HG02870 (cell line): Measurements from ENCODE around the gene TEFM.
"Not testable (repeated sequence)": the region's sequence is repeated elsewhere in the genome, so short reads cannot be mapped to it uniquely, and the experiment has no call there.

ENCODE experiments used
- ATAC-seq: cut with Tn5 transposase; IDR thresholded peaks from one replicate; pipeline ENCODE4 v1.9.1; 2021; ENCODE audit warnings: mild to moderate bottlenecking, moderate library complexity; ENCODE audit not compliant: unreplicated experiment

Gene TEFM

DNA sequence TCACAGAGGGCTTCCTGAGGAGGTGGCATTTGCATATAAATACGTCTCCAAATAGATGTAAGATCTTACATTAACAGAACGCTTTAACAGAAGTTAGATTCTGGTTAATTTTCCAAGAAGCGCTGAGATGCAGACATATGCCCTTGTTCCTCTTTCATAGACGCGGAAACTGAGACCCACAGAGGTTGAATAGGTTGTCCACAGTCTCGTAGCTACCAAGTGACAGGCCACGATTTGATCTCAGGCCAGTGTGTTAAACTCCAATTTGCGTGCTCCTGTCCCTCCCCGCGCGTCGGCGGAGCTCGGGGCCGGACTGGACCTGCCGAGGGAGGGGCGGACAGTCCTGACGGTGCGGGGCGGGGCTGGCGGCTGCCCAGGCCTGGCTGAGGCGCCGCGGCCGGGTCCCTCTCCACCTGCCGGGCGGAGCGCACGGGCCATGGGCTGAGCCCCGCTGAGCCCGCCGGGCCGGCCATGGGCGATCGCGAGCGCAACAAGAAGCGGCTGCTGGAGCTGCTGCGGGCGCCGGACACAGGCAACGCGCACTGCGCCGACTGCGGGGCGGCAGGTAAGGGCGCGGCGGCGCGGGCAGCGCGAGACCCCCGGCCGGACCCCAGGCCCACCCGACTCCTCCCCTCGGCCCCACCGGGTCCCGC, 15.6 kb upstream of the TEFM start, which contains the start of gene ADAP2:
TSS of gene ADAP2 (plus strand) at position 402 of the 653 bp plus-strand sequence. CDS start at position 472, 70 bp downstream.
- no peak for ATAC-seq

DNA sequence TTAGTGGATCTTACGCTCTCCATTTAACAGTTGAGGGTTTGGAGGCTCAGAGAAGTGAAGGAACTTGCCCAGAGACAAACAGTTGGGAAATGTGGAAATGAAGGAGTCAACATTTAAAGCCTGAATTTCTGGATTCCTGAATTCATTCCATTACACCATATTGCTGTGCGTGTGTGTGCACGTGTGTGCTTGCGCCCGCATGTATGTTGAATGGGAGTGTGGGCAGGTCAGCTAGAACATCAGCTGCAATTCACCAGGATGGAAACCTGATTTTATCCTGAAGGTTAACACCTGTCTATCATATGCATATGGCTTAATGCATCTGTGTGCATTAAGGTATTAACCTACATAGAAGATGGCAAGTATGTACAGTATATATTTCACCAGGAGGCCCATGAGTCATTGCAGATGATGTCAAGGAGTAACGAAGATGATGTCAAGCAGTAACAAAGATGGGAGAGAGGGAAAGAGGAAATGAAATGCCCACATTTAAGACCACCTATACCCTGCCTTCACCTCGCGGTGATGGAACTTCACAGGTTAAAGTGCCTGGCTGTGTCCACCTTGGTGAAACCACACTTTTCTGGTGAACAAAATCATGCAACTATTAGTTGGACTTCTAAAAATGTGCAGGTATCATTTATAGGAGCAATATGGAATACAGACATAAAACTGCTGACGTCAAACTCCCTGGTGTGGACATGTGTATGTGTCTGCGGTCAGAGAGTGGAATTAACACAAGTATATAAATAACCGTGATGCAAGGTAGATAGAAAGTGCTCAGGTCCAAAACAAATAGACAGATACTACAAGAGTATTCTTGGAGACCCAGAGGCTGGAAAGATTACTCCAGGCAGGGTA, 14.9 kb upstream of the TEFM start:
- ATAC-seq = no peak

DNA sequence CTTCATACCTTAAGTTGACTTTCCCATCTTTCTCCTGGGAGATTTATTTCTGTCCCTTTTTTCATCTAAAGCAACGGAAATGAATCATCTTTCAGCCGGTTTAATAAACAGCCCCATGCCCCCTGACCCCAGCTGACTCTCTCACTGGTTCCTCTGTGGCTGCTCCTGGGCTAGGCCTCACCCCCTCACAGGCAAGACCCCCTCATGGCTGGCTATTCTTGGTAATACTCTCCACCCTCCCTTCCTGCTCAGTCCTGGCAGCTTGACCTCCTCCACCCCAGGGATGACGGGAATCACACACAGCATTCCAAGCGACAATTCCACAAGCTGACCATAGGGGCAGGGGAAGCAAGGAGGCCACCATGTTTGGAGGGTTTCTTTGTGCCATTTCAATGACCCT, 14.2 kb upstream of the TEFM start:
- no peak for ATAC-seq

- ATAC-seq = no peak
Observed at GRCh38 chr17:30917050-30917449, 11.0 kb upstream of the TEFM start.

- ATAC-seq = no peak
Observed at GRCh38 chr17:30915833-30916611, 10.0 kb upstream of the TEFM start.

DNA sequence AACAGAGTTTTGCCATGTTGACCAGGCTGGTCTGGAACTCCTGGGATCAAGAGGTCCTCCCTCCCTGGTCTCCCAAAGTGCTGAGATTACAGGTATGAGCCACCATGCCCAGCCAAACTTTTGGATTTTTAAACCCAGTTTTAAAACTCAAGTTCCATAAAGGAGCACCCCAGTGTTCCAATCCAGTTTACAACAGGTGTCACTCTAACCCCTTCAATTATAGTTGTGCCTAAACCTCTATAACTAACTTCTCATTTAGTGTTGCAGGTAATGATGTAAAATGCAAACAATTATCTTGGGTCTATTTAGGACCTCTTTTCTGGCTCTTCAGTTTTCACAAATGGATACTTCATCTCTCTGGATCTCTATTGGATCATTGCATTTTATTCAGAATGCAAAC, 7.9 kb upstream of the TEFM start:
- ATAC-seq = no peak

DNA sequence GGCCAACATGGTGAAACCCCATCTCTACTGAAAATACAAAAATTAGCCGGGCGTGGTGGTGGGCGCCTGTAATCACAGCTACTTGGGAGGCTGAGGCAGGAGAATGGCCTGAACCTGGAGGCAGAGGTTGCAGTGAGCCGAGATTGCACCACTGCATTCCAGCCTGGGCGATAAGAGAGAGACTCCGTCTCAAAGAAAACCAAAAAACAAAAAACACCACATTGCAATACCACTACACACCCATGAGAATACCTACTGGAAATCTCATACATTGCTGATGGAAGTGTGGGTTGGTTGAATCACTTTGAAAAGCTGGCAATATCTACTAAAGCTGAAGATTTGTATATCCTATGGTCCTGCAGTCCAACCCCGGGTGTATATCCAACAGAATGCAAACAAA, 4.1 kb upstream of the TEFM start:
- ATAC-seq = not testable (repeated sequence)

DNA sequence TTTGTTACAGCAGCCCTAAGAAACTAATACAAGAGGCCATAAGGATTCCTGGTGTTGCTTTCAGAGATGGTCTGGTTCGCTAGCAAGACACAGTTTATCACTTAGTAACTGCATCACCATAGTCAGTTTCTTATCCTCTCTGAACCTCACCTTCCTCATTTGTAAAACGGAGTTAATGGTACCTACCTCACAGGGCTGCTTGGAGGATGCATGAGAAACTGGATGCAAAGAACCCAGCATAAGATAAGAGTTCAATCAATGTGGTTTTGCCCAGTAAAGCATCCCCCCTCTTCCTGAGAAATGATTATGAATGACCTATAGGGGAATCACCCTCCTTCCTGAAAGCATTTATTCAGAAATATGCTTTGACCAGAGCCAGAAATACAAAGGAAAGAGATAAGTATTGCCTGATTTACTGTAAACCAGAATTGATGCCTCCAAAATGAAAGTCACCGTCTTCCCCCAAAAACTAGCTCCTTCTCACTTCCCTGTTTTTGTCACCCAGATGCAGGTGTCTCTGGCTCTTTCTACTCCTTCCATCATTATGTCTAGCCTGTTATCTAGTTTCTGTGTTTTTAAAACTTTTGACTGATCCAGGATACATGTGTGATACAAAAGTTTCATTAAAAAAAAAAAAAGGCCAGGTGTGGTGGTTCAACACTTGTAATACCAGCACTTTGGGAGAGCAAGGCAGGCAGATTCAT, 2.8 kb upstream of the TEFM start:
- no peak for ATAC-seq

- ATAC-seq = no peak
Observed at GRCh38 chr17:30905742-30906100, 317 bp downstream of the TEFM start.

GRCh38 chr17:30897311-30897710, 8.7 kb downstream of the TEFM start:
- ATAC-seq = no peak

DNA sequence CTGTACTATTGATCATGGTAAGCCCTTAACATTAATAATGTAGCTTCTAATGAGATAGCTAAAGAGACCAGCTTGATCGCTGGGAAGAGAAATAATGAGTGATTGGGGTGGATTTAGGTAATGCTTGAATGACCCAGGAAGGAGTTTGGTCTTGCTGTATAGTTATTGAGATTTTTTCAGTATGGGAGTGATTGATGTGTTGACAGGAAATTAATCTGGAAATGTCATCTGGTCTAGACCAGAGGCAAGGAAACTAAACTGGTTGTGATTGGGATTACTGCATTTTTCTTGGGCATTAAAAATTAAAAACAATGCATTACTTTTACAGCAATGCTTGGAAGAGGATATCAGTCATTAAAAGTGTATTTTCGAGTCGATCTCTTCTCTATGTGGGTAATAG, 11.8 kb downstream of the TEFM start:
- ATAC-seq = no peak

- no peak for ATAC-seq
Observed at GRCh38 chr17:30886187-30886586, 19.9 kb downstream of the TEFM start.

DNA sequence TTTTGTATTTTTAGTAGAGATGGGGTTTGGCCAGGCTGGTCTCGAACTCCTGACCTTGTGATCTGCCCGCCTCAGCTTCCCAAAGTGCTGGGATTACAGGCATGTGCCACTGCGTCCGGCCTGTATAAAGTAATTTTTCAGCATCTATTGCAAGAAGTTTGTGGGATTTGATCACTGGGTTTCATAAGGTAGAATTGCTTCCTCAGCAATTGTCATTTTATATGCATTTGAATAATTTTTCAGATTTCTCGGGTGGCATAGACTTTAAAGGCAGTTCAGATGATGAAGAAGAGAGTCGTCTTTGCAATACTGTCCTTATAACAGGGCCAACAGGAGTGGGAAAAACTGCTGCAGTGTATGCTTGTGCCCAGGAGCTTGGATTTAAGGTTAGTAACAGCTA, 37.0 kb downstream of the TEFM start:
- ATAC-seq = no peak

- no peak for ATAC-seq
Observed at GRCh38 chr17:30864636-30865035, 41.4 kb downstream of the TEFM start.

- no peak for ATAC-seq
Observed at GRCh38 chr17:30858556-30859250, 47.3 kb downstream of the TEFM start.

- no peak for ATAC-seq
Observed at GRCh38 chr17:30854146-30854545, 51.9 kb downstream of the TEFM start.
